AG10803 (cell line): ENCODE results near the gene SAMD11.

Source experiments
- DNase-seq: peaks from one replicate; pipeline ENCODE4 v3.0.0; 2010; ENCODE audit warnings: low read depth
- H3K4me3 ChIP-seq: 2 replicates; pipeline ENCODE4 v1.5.1; 2011; ENCODE audit warnings: mild to moderate bottlenecking, low read length, control low read depth
- CTCF ChIP-seq: conservative IDR thresholded peaks from 2 replicates; pipeline ENCODE4 v1.5.1; 2011; ENCODE audit warnings: mild to moderate bottlenecking, low read length, control low read depth, inconsistent platforms

The SAMD11 gene

DNA sequence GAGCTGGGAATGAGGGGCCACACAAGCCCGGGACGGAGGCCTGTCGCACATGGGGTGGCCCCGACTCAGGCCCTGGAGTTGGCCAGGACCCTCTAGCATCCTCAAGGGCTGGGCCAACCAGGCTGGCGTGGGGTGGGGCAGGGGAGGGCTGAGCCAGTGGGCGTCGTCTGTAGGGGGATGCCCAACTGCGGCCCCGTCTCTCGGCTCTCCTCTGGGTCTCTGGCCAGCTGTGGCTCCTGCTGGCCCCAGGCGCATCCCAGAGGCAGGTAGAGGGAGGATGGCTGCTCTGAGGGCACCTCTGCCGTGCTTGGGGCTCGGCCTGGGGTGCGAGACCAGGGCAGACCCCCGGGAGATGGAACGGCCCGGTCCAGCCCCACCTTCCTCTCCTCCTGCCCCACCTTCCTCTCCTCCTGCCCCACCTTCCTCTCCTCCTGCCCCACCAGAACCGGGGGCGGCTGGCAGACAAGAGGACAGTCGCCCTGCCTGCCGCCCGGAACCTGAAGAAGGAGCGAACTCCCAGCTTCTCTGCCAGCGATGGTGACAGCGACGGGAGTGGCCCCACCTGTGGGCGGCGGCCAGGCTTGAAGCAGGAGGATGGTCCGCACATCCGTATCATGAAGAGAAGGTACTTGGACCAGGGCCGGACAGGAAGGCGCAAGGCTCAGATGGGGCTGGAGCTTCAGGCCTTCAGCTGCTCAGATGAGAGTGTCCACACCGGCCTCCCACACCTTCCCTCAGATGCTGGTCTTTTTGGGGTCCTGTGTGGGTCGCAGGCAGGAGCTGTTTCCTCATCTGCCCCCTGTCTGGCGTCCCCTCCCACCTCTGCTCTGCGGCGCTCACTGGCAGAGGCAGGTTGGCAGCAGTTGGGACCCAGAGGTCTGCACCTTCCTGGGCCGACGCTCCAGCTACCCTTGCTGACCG is 6.2 kb downstream of the SAMD11 start:
- no peak for DNase-seq
- no peak for TF ChIP-seq CTCF
- no peak overlapping the region for H3K4me3 ChIP-seq

DNA sequence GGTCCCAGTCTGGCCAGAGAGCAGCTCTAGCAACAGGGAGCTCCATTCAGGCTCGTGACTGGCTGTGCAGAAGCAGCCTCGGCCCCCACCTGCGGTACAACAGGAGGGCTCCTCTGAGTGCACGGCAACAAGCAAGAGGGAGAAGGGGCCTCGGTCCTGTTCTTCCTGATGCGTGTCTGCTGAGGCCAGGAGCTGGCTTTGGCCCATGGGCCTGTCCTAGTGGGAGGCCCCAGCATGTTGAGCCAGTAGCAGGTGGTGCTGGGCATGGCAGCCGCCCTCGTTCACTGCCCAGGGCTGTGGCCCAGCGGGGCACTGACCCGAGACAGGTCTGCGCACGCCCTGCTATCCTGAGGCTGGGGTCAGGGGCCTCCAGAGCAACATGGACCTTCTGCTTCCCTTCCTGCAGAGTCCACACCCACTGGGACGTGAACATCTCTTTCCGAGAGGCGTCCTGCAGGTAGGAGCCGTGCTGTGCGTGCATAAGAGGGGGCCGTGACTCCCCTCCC is 7.0 kb downstream of the SAMD11 start:
- no peak overlapping the region for H3K4me3 ChIP-seq
- DNase-seq, result no peak
- no peak for TF ChIP-seq CTCF

- no peak for DNase-seq
- no peak overlapping the region for H3K4me3 ChIP-seq
- TF ChIP-seq CTCF, result no peak
These were observed 7.9 kb downstream of the SAMD11 start for GRCh38 chr1:931380-932172.

DNA sequence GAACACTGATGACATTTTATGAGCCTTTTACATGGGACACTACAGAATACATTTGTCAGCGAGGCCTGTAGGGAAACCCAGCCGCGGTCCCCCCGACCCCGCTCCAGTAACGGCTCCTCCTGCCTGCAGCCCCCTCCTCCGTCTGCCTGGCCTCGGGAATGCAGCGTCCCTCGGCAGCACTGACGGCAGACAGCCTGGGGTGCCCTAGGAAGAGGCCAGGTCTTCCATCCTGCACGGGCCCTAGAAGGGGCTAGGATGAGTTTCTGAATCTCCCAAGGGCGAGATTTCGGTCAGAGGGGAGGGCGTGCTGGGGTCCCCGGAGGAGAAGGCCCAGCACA is 8.4 kb downstream of the SAMD11 start:
- no peak for DNase-seq

DNA sequence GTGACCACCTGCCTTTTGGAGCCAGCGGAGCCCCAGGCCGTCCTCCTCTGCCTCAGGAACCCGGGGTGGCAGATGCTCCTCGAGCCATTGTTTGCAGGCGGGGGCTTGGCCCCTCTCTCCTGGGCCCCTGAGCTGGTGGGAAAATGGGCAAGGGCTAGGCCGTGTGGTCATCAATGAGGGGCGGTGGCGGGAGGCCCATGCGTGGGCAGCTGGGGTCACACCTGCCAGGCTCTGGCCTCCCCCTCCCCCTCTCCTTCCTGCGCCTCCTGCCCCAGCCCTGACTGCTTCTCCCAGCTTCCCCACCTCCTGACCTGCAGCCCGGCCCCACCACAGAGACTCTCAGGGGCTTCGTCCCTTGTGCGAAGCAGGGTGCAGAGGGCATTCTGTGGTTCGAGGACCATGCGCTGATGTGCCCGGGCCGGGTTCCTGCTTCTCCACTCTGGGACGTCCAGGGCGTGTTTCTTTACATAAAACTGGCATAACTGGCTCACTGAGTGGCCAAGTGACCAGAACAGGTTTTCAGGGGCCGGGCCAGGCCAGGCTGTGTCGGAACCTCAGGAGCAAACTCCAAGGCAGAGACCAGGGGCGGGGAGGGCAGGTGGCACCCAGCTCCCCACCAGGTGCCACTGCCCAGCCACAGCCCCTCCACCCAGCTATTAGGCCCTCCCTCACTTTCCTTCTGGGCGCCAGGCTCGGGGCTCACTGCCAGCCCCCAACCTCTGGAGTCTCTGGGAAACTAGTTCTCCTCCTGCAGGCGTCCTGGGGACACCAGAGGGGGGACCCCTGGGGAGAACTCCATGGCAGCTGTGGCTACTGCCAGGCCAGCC is 9.3 kb downstream of the SAMD11 start:
- no peak for DNase-seq
- no peak for TF ChIP-seq CTCF
- H3K4me3 ChIP-seq, result no peak overlapping the region

More for the DNA sequence above, 8.4 kb downstream of the SAMD11 start:
- no peak overlapping the region for H3K4me3 ChIP-seq
- no peak for TF ChIP-seq CTCF

GRCh38 chr1:933603-933940 is 9.8 kb downstream of the SAMD11 start:
- TF ChIP-seq CTCF, result no peak
- no peak overlapping the region for H3K4me3 ChIP-seq
- DNase-seq, result no peak
